Measurements from ENCODE around the gene HGFAC. TPM values are rescaled to one million over a fixed set of nuclear protein-coding genes. Genes with fewer than 3 reads are reported as not detected.
"Not testable (repeated sequence)": the region's sequence is repeated elsewhere in the genome, so short reads cannot be mapped to it uniquely, and the experiment has no call there.

The HGFAC gene
- total RNA-seq, 1 donor from 2014 or later = not detected

DNA sequence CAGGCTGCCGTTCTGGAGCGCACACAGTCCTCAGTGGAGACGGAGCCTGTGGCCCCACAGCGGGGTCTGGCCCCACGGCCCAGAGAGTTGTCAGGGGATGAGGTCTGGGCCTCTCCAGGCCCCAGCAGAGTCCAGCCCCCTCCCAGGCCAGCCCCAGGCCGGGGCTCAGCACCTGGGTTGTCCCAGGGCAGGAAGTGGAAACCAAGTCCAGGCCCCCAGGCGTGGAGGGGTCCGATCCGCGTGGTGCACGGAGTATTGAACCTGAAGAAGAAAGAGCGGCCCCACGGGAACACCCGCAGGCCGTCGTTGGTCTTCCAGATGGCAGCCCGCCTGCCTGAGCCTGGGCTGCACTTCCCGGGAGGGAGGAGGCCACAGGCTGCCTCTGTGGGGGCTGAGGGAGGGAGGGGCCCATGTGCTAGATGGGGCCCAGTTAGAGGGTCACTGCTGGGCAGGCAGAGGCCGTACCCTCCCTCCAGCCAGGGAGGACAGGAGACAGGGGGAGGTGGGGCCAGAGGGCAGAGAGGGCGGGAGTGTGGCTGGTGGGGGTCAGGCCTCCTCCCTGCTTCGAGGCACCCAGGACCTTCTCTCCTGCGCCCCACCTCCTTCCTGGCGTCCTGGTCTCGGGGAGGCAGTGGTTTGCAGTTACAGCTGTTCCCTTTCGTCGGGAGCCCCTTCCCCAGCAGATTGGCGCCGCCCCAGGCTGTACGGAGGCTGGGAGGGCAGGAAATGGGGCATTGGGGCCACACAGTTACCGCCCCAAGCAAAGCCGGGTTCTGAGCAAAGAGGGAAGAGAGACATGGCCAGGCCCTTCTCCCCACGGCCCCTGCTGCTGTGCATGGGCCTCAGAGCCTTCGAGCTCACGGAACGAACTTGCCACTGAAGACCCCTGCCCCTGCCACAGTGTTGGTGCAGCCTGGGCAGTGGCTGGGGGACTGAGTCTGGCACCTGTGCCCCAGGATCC, 8.1 kb downstream of the HGFAC start:
- Histone ChIP-seq H3K36me3 (no peaks in the 10 kb centered on the region), H3K27ac (no peak overlapping the region), H3K27me3 (no peaks in the 10 kb centered on the region), H3K9me3 (no peaks in the 10 kb centered on the region), H3K4me3 (no peak overlapping the region), H3K4me1 (peaks cover 31% of the 10 kb centered on the region)
- DNase-seq (ENCODE audit: extremely low spot score in 2 of 2) = no peak
- intact Hi-C loops (cut with DNase I) = no loop called here
- TF ChIP-seq POLR2A (IDR thresholded peaks at IDR 0.05) (no peak), POLR2AphosphoS5 (IDR thresholded peaks at IDR 0.05; ENCODE audit: insufficient read depth in 1 of 2, low read depth in 1 of 2) (no peak)
- TF ChIP-seq, protein P1, sequence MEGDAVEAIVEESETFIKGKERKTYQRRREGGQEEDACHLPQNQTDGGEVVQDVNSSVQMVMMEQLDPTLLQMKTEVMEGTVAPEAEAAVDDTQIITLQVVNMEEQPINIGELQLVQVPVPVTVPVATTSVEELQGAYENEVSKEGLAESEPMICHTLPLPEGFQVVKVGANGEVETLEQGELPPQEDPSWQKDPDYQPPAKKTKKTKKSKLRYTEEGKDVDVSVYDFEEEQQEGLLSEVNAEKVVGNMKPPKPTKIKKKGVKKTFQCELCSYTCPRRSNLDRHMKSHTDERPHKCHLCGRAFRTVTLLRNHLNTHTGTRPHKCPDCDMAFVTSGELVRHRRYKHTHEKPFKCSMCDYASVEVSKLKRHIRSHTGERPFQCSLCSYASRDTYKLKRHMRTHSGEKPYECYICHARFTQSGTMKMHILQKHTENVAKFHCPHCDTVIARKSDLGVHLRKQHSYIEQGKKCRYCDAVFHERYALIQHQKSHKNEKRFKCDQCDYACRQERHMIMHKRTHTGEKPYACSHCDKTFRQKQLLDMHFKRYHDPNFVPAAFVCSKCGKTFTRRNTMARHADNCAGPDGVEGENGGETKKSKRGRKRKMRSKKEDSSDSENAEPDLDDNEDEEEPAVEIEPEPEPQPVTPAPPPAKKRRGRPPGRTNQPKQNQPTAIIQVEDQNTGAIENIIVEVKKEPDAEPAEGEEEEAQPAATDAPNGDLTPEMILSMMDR (IDR thresholded peaks at IDR 0.05) = no peak

GRCh38 chr4:3450643-3451042, 8.9 kb downstream of the HGFAC start:
- Histone ChIP-seq H3K27me3 (no peaks in the 10 kb centered on the region), H3K27ac (no peak overlapping the region), H3K9me3 (no peaks in the 10 kb centered on the region), H3K4me3 (no peak overlapping the region), H3K4me1 (peaks cover 31% of the 10 kb centered on the region), H3K36me3 (no peaks in the 10 kb centered on the region)
- no peak for DNase-seq (ENCODE audit: extremely low spot score in 2 of 2)
- intact Hi-C loops (cut with DNase I) = no loop called here
- TF ChIP-seq POLR2AphosphoS5 (IDR thresholded peaks at IDR 0.05; ENCODE audit: insufficient read depth in 1 of 2, low read depth in 1 of 2) (no peak), POLR2A (IDR thresholded peaks at IDR 0.05) (no peak)
- TF ChIP-seq, protein P1 (IDR thresholded peaks at IDR 0.05) = no peak

GRCh38 chr4:3451956-3452355, 10.2 kb downstream of the HGFAC start:
- no peak overlapping the region for H3K4me3 ChIP-seq
- TF ChIP-seq, protein P1 (IDR thresholded peaks at IDR 0.05) = no peak
- TF ChIP-seq POLR2AphosphoS5 (IDR thresholded peaks at IDR 0.05; ENCODE audit: insufficient read depth in 1 of 2, low read depth in 1 of 2) = no peak
- TF ChIP-seq POLR2A (IDR thresholded peaks at IDR 0.05) = no peak
- H3K36me3 ChIP-seq = no peaks in the 10 kb centered on the region
- intact Hi-C loops (cut with DNase I) = no loop called here
- no peaks in the 10 kb centered on the region for H3K9me3 ChIP-seq
- no peaks in the 10 kb centered on the region for H3K27me3 ChIP-seq
- DNase-seq (ENCODE audit: extremely low spot score in 2 of 2) = no peak
- peaks cover 31% of the 10 kb centered on the region for H3K4me1 ChIP-seq
- peak overlapping the region; percentile 36 for H3K27ac ChIP-seq

GRCh38 chr4:3452376-3452775, 10.6 kb downstream of the HGFAC start:
- Histone ChIP-seq H3K27ac (no peak overlapping the region), H3K4me1 (peaks cover 31% of the 10 kb centered on the region), H3K4me3 (no peak overlapping the region), H3K36me3 (no peaks in the 10 kb centered on the region), H3K9me3 (no peaks in the 10 kb centered on the region), H3K27me3 (no peaks in the 10 kb centered on the region)
- intact Hi-C loops (cut with DNase I) = no loop called here
- TF ChIP-seq POLR2AphosphoS5 (IDR thresholded peaks at IDR 0.05; ENCODE audit: insufficient read depth in 1 of 2, low read depth in 1 of 2) = no peak
- no peak for TF ChIP-seq POLR2A (IDR thresholded peaks at IDR 0.05)
- TF ChIP-seq, protein P1 (IDR thresholded peaks at IDR 0.05) = no peak
- no peak for DNase-seq (ENCODE audit: extremely low spot score in 2 of 2)

DNA sequence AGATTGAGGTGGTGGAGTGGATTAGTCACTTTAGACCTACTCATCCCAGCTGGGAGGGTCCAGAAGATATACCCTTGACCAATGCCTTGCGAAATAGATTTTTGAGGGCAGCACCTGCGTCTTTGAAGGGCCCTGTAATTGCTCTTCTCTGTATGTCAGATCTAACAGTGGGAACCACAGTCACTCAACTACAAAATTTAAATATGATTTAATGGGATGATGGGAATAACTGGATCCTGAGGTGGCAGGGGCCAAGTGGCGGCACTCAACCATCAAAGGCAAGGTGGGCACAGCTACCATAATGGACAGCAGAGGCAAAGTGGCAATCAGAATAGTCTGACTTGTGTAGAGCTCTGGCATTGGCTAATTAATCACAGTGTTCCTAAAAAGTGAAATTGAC, 13.8 kb downstream of the HGFAC start:
- H3K4me3 ChIP-seq; H3K27me3 ChIP-seq; DNase-seq (ENCODE audit: extremely low spot score in 2 of 2); intact Hi-C loops (cut with DNase I); H3K27ac ChIP-seq; H3K36me3 ChIP-seq; H3K9me3 ChIP-seq: not testable (repeated sequence)
- H3K4me1 ChIP-seq = peaks cover 16% of the 10 kb centered on the region
